ENCODE measurements around the gene PRKACG.
A peak's percentile ranks its signal among the peaks of the same experiment; 100 is the strongest.
"Not testable (repeated sequence)": the region's sequence is repeated elsewhere in the genome, so short reads cannot be mapped to it uniquely, and the experiment has no call there.

Gene PRKACG

GRCh38 chr9:69027355-69028097 lies 13.6 kb upstream of the PRKACG start:
- peak in 1 of 3 experiments; percentile 16 for DNase-seq (ENCODE audit: low read depth in 2 of 3, low spot score in 2 of 3)

GRCh38 chr9:69023650-69024049 lies 9.7 kb upstream of the PRKACG start:
- DNase-seq (ENCODE audit: low read depth in 2 of 3, low spot score in 2 of 3) = no peak

- no peak for DNase-seq (ENCODE audit: low read depth in 2 of 3, low spot score in 2 of 3)
Measured at GRCh38 chr9:69020301-69021145, 6.6 kb upstream of the PRKACG start.

- no peak for DNase-seq (ENCODE audit: low read depth in 2 of 3, low spot score in 2 of 3)
Measured at GRCh38 chr9:69019808-69020207, 5.9 kb upstream of the PRKACG start.

- no peak for DNase-seq (ENCODE audit: low read depth in 2 of 3, low spot score in 2 of 3)
Measured at GRCh38 chr9:69018737-69019136, 4.8 kb upstream of the PRKACG start.

GRCh38 chr9:69016191-69017096 lies 2.5 kb upstream of the PRKACG start:
- no peak for DNase-seq (ENCODE audit: low read depth in 2 of 3, low spot score in 2 of 3)

- no peak for DNase-seq (ENCODE audit: low read depth in 2 of 3, low spot score in 2 of 3)
Measured at GRCh38 chr9:69013382-69013727, 558 bp downstream of the PRKACG start.

GRCh38 chr9:69012696-69013381 lies 1.1 kb downstream of the PRKACG start:
- DNase-seq (ENCODE audit: low read depth in 2 of 3, low spot score in 2 of 3) = no peak

- DNase-seq (ENCODE audit: low read depth in 2 of 3, low spot score in 2 of 3) = no peak
Measured at GRCh38 chr9:69009708-69010107, 4.2 kb downstream of the PRKACG start.

GRCh38 chr9:69004836-69005235 lies 9.1 kb downstream of the PRKACG start:
- DNase-seq (ENCODE audit: low read depth in 2 of 3, low spot score in 2 of 3) = no peak

GRCh38 chr9:69003051-69003450 lies 10.9 kb downstream of the PRKACG start:
- DNase-seq (ENCODE audit: low read depth in 2 of 3, low spot score in 2 of 3) = no peak

GRCh38 chr9:69001921-69002320 lies 12.0 kb downstream of the PRKACG start:
- DNase-seq (ENCODE audit: low read depth in 2 of 3, low spot score in 2 of 3) = no peak

GRCh38 chr9:68999393-69000105 lies 14.4 kb downstream of the PRKACG start:
- DNase-seq (ENCODE audit: low read depth in 2 of 3, low spot score in 2 of 3) = peak in 1 of 3 experiments; percentile 6

- DNase-seq (ENCODE audit: low read depth in 2 of 3, low spot score in 2 of 3) = no peak
Measured at GRCh38 chr9:68998812-68999211, 15.1 kb downstream of the PRKACG start.

GRCh38 chr9:68998385-68998784 lies 15.5 kb downstream of the PRKACG start:
- no peak for DNase-seq (ENCODE audit: low read depth in 2 of 3, low spot score in 2 of 3)

- no peak for DNase-seq (ENCODE audit: low read depth in 2 of 3, low spot score in 2 of 3)
Measured at GRCh38 chr9:68997666-68998065, 16.2 kb downstream of the PRKACG start.

GRCh38 chr9:68996462-68996861 lies 17.5 kb downstream of the PRKACG start:
- DNase-seq (ENCODE audit: low read depth in 2 of 3, low spot score in 2 of 3) = no peak

GRCh38 chr9:68995776-68996175 lies 18.1 kb downstream of the PRKACG start:
- no peak for DNase-seq (ENCODE audit: low read depth in 2 of 3, low spot score in 2 of 3)

- no peak for DNase-seq (ENCODE audit: low read depth in 2 of 3, low spot score in 2 of 3)
Measured at GRCh38 chr9:68991457-68991856, 22.5 kb downstream of the PRKACG start.

GRCh38 chr9:68986949-68987348 lies 27.0 kb downstream of the PRKACG start:
- not testable (repeated sequence) for DNase-seq (ENCODE audit: low read depth in 2 of 3, low spot score in 2 of 3)

Data from activated CD8-positive, alpha-beta memory T cell treated with anti-CD3 and anti-CD28 coated beads for 48 hours (primary cell).